Naive thymus-derived CD4-positive, alpha-beta T cell (primary cell): ENCODE measurements around the gene PKNOX2. TPM values are rescaled to one million over a fixed set of nuclear protein-coding genes. Genes with fewer than 3 reads are reported as not detected.

Experiments used
- ATAC-seq: fragments of 150-1000 bp; cut with Tn5 transposase; 2 replicates; pipeline ENCODE4 v1.10.0; 2021; ENCODE audit warnings: mild to moderate bottlenecking, moderate library complexity
- CTCF ChIA-PET: fragments of 350-600 bp; sonication (Branson Sonifier 250); formaldehyde crosslinking; loops from one replicate; lab custom pipeline; 2021; ENCODE audit warnings: antibody characterized with exemption; lab: Charles Lee
- POLR2A ChIA-PET: fragments of 350-600 bp; sonication (Branson Sonifier 250); formaldehyde crosslinking; loops from one replicate; lab custom pipeline; 2021; ENCODE audit warnings: antibody characterized with exemption, inconsistent platforms; lab: Charles Lee
- DNase-seq, 9 donors: peaks; one replicate each; pipeline versions ENCODE4 v3.0.0 to v3.0.0-alpha.2; 2020 to 2022; ENCODE audit warnings: mixed read lengths in 1 of 9
- H3K27ac ChIP-seq: one replicate; pipeline ENCODE4 v1.7.0; 2013; ENCODE audit warnings: mild to moderate bottlenecking, low read depth, low read length, moderate library complexity
- H3K27me3 ChIP-seq, 2 donors: one replicate each; pipeline ENCODE4 v1.7.0; 2013; ENCODE audit warnings: low read length in 2 of 2, mild to moderate bottlenecking in 2 of 2, moderate library complexity in 2 of 2; ENCODE audit not compliant: control insufficient read depth in 2 of 2, insufficient read depth in 2 of 2
- H3K36me3 ChIP-seq, 3 experiments: 1 replicate in 2 of 3; 2 replicates in 1 of 3; pipeline ENCODE4 v1.7.0; 2013; ENCODE audit warnings: low read length in 3 of 3, mild to moderate bottlenecking in 3 of 3, moderate library complexity in 1 of 3; ENCODE audit not compliant: insufficient read depth in 3 of 3, control insufficient read depth in 2 of 3
- H3K4me1 ChIP-seq, 2 donors: one replicate each; pipeline ENCODE4 v1.7.0; 2013; ENCODE audit warnings: low read length in 2 of 2, mild to moderate bottlenecking in 2 of 2, moderate library complexity in 1 of 2; ENCODE audit not compliant: control insufficient read depth in 2 of 2, insufficient read depth in 2 of 2
- H3K4me3 ChIP-seq: 2 replicates; pipeline ENCODE4 v1.7.0; 2013; ENCODE audit warnings: mild to moderate bottlenecking, low read length
- H3K9me3 ChIP-seq, 3 experiments: 1 replicate in 2 of 3; 2 replicates in 1 of 3; pipeline ENCODE4 v1.7.0; 2013; ENCODE audit warnings: low read length in 3 of 3; ENCODE audit not compliant: control insufficient read depth in 2 of 3
- H3K27ac Mint-ChIP-seq, 9 donors: one replicate each; pipeline ENCODE4 v1.8.0; 2020 to 2022; ENCODE audit warnings: mixed read lengths in 9 of 9, mild to moderate bottlenecking in 8 of 9, moderate library complexity in 5 of 9, inconsistent platforms in 2 of 9
- H3K27me3 Mint-ChIP-seq, 5 donors: one replicate each; pipeline ENCODE4 v1.8.0; 2021 to 2022; ENCODE audit warnings: mixed read lengths in 5 of 5, mild to moderate bottlenecking in 1 of 5
- H3K36me3 Mint-ChIP-seq, 5 donors: one replicate each; pipeline ENCODE4 v1.8.0; 2020 to 2022; ENCODE audit warnings: mixed read lengths in 5 of 5, mild to moderate bottlenecking in 3 of 5, inconsistent platforms in 1 of 5
- H3K4me1 Mint-ChIP-seq, 7 donors: one replicate each; pipeline ENCODE4 v1.8.0; 2020 to 2022; ENCODE audit warnings: mixed read lengths in 7 of 7, mild to moderate bottlenecking in 3 of 7, inconsistent platforms in 1 of 7
- H3K4me3 Mint-ChIP-seq, 10 donors: one replicate each; pipeline ENCODE4 v1.8.0; 2020 to 2022; ENCODE audit warnings: mild to moderate bottlenecking in 10 of 10, mixed read lengths in 10 of 10, moderate library complexity in 6 of 10, inconsistent platforms in 2 of 10
- H3K9me3 Mint-ChIP-seq, 11 donors: one replicate each; pipeline ENCODE4 v1.8.0; 2020 to 2022; ENCODE audit warnings: mixed read lengths in 11 of 11, mild to moderate bottlenecking in 4 of 11, inconsistent platforms in 1 of 11, moderate library complexity in 1 of 11
- intact Hi-C, 2 donors: fragments of 100-400 bp; cut with micrococcal nuclease; formaldehyde crosslinking; loops; one replicate each; pipeline ENCODE4 v1.15.1; 2023
- polyA plus RNA-seq, 2 donors: library from polyadenylated mRNA; unstranded; fragments of 300-500 nt; fragmentation: Illumina TruSeq; gene quantifications; one replicate each; pipeline ENCODE4 v1.2.3, GENCODE V29; 2021
- total RNA-seq, 6 experiments: library from RNA in 5 of 6; stranded (reverse) in 5 of 6; gene quantifications; 1 replicate in 5 of 6; 2 replicates in 1 of 6; pipeline ENCODE4 v1.2.3 and lab custom pipeline; 2021 to 2026

PKNOX2 gene
- total and polyA plus RNA-seq, 7 experiments from 2014 or later = not detected

GRCh38 chr11:125379565-125379964 lies 215.0 kb downstream of the PKNOX2 start:
- no peaks in the 10 kb centered on the region for H3K36me3 ChIP-seq
- ChIA-PET CTCF (no interaction called here), POLR2A (no interaction called here)
- no peaks in the 10 kb centered on the region for H3K9me3 ChIP-seq
- no peaks in the 10 kb centered on the region for H3K9me3 Mint-ChIP-seq
- H3K4me3 ChIP-seq = no peak overlapping the region
- no peak overlapping the region for H3K4me3 Mint-ChIP-seq
- DNase-seq = no peak
- H3K27ac Mint-ChIP-seq = no peak overlapping the region
- H3K4me1 Mint-ChIP-seq = no peaks in the 10 kb centered on the region
- intact Hi-C loops = no loop called here
- no peak overlapping the region for H3K27ac ChIP-seq
- no peaks in the 10 kb centered on the region for H3K36me3 Mint-ChIP-seq
- H3K4me1 ChIP-seq = no peaks in the 10 kb centered on the region
- no peak for ATAC-seq
- H3K27me3 Mint-ChIP-seq = peaks cover 7 to 61% (median 25%) of the 10 kb centered on the region in 5 donors
- no peaks in the 10 kb centered on the region for H3K27me3 ChIP-seq

GRCh38 chr11:125379981-125380380 lies 215.4 kb downstream of the PKNOX2 start:
- Mint-ChIP-seq H3K4me1 (no peaks in the 10 kb centered on the region), H3K36me3 (no peaks in the 10 kb centered on the region), H3K4me3 (no peak overlapping the region), H3K9me3 (no peaks in the 10 kb centered on the region), H3K27me3 (peaks cover 7 to 60% (median 25%) of the 10 kb centered on the region in 5 donors), H3K27ac (no peak overlapping the region)
- H3K9me3 ChIP-seq = no peaks in the 10 kb centered on the region
- intact Hi-C loops = no loop called here
- DNase-seq = no peak
- no peak overlapping the region for H3K4me3 ChIP-seq
- H3K27ac ChIP-seq = no peak overlapping the region
- POLR2A ChIA-PET = no interaction called here
- CTCF ChIA-PET = no interaction called here
- no peaks in the 10 kb centered on the region for H3K36me3 ChIP-seq
- no peaks in the 10 kb centered on the region for H3K27me3 ChIP-seq
- no peak for ATAC-seq
- no peaks in the 10 kb centered on the region for H3K4me1 ChIP-seq

DNA sequence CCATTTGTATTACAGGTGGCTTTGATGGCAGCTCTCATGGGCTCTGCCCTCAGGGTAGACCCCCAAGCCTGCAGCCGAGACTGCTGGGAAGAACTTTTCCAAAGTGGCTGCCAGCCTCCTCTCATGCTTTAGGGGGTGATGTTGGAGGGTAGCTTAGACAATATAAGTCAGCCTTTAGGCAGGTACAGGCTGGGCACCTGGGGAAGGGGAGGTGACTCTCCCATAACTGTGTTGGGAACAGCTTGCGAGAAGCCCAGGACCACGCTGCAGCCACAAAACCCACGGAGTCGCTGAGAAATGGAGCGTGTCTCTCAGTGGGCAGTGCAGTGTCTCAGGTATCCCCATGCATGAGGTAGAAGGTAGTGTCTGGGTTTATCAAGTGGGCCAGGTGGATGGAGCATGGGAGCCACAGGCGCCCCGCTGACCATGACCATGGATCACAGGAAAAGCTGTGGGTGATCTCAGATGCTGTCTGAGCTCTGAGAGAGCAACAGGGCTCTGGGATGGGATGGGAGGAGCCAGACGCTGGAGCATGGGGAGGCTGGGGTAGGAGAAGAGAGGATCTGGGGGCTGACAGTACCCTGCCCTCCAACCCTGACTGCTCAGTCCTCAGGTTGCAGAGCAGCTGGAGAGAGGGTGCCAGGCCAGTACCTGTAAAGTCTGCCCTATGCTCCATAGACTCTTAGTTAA lies 216.3 kb downstream of the PKNOX2 start:
- peak; percentile 18 for ATAC-seq
- H3K27ac Mint-ChIP-seq = no peak overlapping the region
- Histone ChIP-seq H3K36me3 (no peaks in the 10 kb centered on the region), H3K9me3 (no peaks in the 10 kb centered on the region), H3K4me1 (no peaks in the 10 kb centered on the region), H3K27ac (no peak overlapping the region), H3K27me3 (no peaks in the 10 kb centered on the region), H3K4me3 (no peak overlapping the region)
- intact Hi-C loops = no loop called here
- CTCF ChIA-PET = no interaction called here
- no peaks in the 10 kb centered on the region for H3K36me3 Mint-ChIP-seq
- DNase-seq = no peak
- no peaks in the 10 kb centered on the region for H3K4me1 Mint-ChIP-seq
- no peaks in the 10 kb centered on the region for H3K9me3 Mint-ChIP-seq
- peaks cover 7 to 51% (median 25%) of the 10 kb centered on the region in 5 donors for H3K27me3 Mint-ChIP-seq
- no peak overlapping the region for H3K4me3 Mint-ChIP-seq
- POLR2A ChIA-PET = no interaction called here

- Histone ChIP-seq H3K9me3 (no peaks in the 10 kb centered on the region), H3K4me3 (no peak overlapping the region), H3K27me3 (no peaks in the 10 kb centered on the region), H3K4me1 (no peaks in the 10 kb centered on the region), H3K27ac (no peak overlapping the region), H3K36me3 (no peaks in the 10 kb centered on the region)
- ChIA-PET POLR2A (no interaction called here), CTCF (no interaction called here)
- ATAC-seq (no peak), DNase-seq (no peak)
- no peak overlapping the region for H3K27ac Mint-ChIP-seq
- H3K9me3 Mint-ChIP-seq = no peaks in the 10 kb centered on the region
- no peaks in the 10 kb centered on the region for H3K36me3 Mint-ChIP-seq
- H3K4me1 Mint-ChIP-seq = no peaks in the 10 kb centered on the region
- intact Hi-C loops = no loop called here
- H3K4me3 Mint-ChIP-seq = no peak overlapping the region
- H3K27me3 Mint-ChIP-seq = peaks cover 4 to 50% (median 22%) of the 10 kb centered on the region in 5 donors
Observed at GRCh38 chr11:125381499-125382044, 217.0 kb downstream of the PKNOX2 start.

DNA sequence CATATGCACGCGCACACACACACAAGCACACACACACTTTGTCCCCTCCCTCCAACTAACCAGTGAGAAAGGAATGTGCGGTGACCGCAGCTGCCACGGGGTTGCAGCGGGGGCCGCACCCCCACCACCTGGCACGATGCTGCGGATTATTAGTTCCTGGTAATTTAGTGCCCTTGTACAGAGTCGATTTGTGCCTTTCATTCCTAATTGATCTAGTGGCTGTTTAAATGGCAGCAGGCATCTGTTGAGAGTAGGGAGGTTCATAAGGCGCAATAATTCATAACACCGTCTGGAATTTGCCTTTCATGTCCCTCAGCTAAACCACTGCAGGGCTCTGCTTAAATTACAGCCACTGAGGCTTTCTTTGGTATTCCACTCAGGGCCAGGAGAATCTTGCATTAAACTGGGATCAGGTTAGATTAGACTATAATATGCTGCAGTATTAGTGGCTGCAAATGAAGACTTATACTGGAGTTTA lies 217.8 kb downstream of the PKNOX2 start:
- Mint-ChIP-seq H3K9me3 (no peaks in the 10 kb centered on the region), H3K36me3 (no peaks in the 10 kb centered on the region), H3K4me3 (no peak overlapping the region), H3K4me1 (no peaks in the 10 kb centered on the region), H3K27ac (no peak overlapping the region), H3K27me3 (peaks cover 3 to 46% (median 20%) of the 10 kb centered on the region in 5 donors)
- H3K36me3 ChIP-seq = no peaks in the 10 kb centered on the region
- DNase-seq = no peak
- CTCF ChIA-PET = no interaction called here
- H3K4me3 ChIP-seq = no peak overlapping the region
- intact Hi-C loops = no loop called here
- H3K9me3 ChIP-seq = no peaks in the 10 kb centered on the region
- no peaks in the 10 kb centered on the region for H3K27me3 ChIP-seq
- H3K27ac ChIP-seq = no peak overlapping the region
- no peaks in the 10 kb centered on the region for H3K4me1 ChIP-seq
- ATAC-seq = no peak
- POLR2A ChIA-PET = no interaction called here

DNA sequence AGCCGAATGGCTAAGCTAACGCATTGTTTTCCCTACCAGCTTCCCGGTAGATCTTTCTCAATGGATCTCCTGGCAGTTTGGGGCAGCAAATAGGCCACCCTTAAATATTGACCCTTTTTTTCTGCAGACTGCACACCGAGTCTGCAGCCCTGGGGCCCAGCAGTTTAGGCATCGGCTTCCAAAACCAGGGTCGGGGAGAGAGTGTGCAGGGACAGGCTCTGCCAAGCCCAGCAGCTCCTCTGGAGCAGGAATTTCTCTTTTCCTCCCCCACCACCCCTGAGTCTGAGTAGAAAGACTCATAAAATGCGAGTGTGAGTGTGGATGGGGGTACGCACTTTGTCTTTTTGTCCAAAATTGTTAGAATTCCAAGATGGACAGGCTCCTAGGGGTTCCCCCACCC lies 218.3 kb downstream of the PKNOX2 start:
- Mint-ChIP-seq H3K27ac (no peak overlapping the region), H3K4me3 (no peak overlapping the region), H3K4me1 (no peaks in the 10 kb centered on the region), H3K36me3 (no peaks in the 10 kb centered on the region), H3K9me3 (no peaks in the 10 kb centered on the region), H3K27me3 (peaks cover 3 to 41% (median 20%) of the 10 kb centered on the region in 5 donors)
- no peak for DNase-seq
- no peaks in the 10 kb centered on the region for H3K9me3 ChIP-seq
- intact Hi-C loops = no loop called here
- no peaks in the 10 kb centered on the region for H3K27me3 ChIP-seq
- no peak overlapping the region for H3K27ac ChIP-seq
- H3K4me3 ChIP-seq = no peak overlapping the region
- ChIA-PET CTCF (no interaction called here), POLR2A (no interaction called here)
- no peak for ATAC-seq
- H3K36me3 ChIP-seq = no peaks in the 10 kb centered on the region
- H3K4me1 ChIP-seq = no peaks in the 10 kb centered on the region

- DNase-seq = no peak
- no peaks in the 10 kb centered on the region for H3K4me1 Mint-ChIP-seq
- no peak for ATAC-seq
- no peak overlapping the region for H3K4me3 Mint-ChIP-seq
- Histone ChIP-seq H3K36me3 (no peaks in the 10 kb centered on the region), H3K4me1 (no peaks in the 10 kb centered on the region), H3K27ac (no peak overlapping the region), H3K9me3 (no peaks in the 10 kb centered on the region), H3K27me3 (no peaks in the 10 kb centered on the region), H3K4me3 (no peak overlapping the region)
- ChIA-PET CTCF (no interaction called here), POLR2A (no interaction called here)
- no peaks in the 10 kb centered on the region for H3K36me3 Mint-ChIP-seq
- intact Hi-C loops = no loop called here
- H3K27ac Mint-ChIP-seq = no peak overlapping the region
- H3K9me3 Mint-ChIP-seq = no peaks in the 10 kb centered on the region
- peaks cover 0 to 35% (median 17%) of the 10 kb centered on the region in 5 donors for H3K27me3 Mint-ChIP-seq
Observed at GRCh38 chr11:125384825-125385224, 220.3 kb downstream of the PKNOX2 start.
